Mesodermal cell (in vitro differentiated cells): ENCODE measurements around the gene OR6C76. TPM values are rescaled to one million over a fixed set of nuclear protein-coding genes. Genes with fewer than 3 reads are reported as not detected.
"Not testable (repeated sequence)": the region's sequence is repeated elsewhere in the genome, so short reads cannot be mapped to it uniquely, and the experiment has no call there.

ENCODE experiments used
- H3K27ac ChIP-seq: 2 replicates; pipeline ENCODE4 v1.7.0; 2013; ENCODE audit warnings: mild to moderate bottlenecking, low read depth, low read length, moderate library complexity; ENCODE audit not compliant: severe bottlenecking
- H3K36me3 ChIP-seq: 2 replicates; pipeline ENCODE4 v1.7.1; 2013; ENCODE audit warnings: mild to moderate bottlenecking, low read length, moderate library complexity; ENCODE audit not compliant: control insufficient read depth, insufficient read depth
- H3K4me1 ChIP-seq: one replicate; pipeline ENCODE4 v1.7.1; 2013; ENCODE audit warnings: mild to moderate bottlenecking, low read length; ENCODE audit not compliant: insufficient read depth, control insufficient read depth, poor library complexity, severe bottlenecking
- H3K4me3 ChIP-seq: 2 replicates; pipeline ENCODE4 v1.7.0; 2013; ENCODE audit warnings: low read length, control low read depth, mild to moderate bottlenecking; ENCODE audit not compliant: insufficient read depth, poor library complexity, severe bottlenecking; ENCODE audit errors: extremely low read depth
- H3K9me3 ChIP-seq: 2 replicates; pipeline ENCODE4 v1.7.1; 2013; ENCODE audit warnings: mild to moderate bottlenecking, low read length, moderate library complexity; ENCODE audit not compliant: control insufficient read depth
- WGBS, 2 experiments: methylation state at CpG; one replicate each; pipeline ENCODE4 v1.1.5; 2013; ENCODE audit warnings: missing lambda C conversion rate in 2 of 2; ENCODE audit not compliant: insufficient coverage in 2 of 2; 5-methylcytosine and 5-hydroxymethylcytosine counted together
- polyA plus RNA-seq, 2 experiments: library from polyadenylated mRNA; stranded (reverse); fragments of 50-300 nt; gene quantifications; one replicate each; pipeline ENCODE4 v1.2.3, GENCODE V29; 2013

Gene OR6C76
- not detected for polyA plus RNA-seq (2013, experiment 1 of 2)
- not detected for polyA plus RNA-seq (2013, experiment 2 of 2)

DNA sequence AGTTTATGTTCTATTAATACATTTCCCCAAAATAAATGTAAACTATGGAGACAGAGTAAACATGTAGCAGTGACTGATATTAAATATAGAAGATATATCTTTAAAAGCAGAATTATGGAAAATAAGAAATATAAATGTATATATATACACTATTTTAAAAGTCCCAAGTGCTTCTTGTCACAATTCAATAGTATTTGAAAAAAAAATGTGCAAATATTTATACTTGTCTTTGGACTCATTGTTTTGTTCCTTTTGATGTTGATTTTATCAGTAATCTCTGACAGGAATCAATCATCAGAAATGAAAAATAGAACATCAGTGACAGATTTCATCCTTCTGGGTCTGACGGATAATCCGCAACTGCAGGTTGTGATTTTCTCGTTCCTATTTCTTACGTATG is at the start of gene OR6C76:
Gene OR6C76 (plus strand): TSS at position 301 of the 400 bp plus-strand sequence. CDS start 0 bp downstream, at position 301.
- 89 to 92% methylated on average over 4 of the region's 4 CpGs for WGBS, 2 experiments
- Histone ChIP-seq H3K9me3 (no peaks in the 10 kb centered on the region), H3K27ac (no peak within 1 kb of the TSS), H3K36me3 (no peaks in the 10 kb centered on the region), H3K4me1 (no peaks in the 10 kb centered on the region), H3K4me3 (no peak within 1 kb of the TSS)

DNA sequence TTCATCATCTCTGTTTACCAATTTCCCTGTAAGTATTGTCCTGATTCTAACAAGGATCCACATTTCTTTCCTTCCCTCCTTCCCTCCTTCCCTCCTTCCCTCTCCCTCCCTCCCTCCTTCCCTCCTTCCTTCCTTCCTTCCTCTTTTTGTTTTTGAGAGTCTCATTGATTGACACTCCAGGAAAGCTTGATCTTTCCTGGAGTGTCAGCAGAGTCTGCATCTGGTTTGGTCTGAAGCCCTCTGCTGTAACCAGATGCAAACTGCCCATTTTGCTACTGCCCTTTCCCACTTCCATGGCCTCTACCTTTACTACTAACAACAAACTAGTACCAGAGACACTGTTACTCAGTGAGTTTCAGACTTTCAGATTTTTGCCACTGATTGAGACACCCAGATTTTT is 40.2 kb upstream of the OR6C76 start:
- H3K4me1 ChIP-seq, result no peaks in the 10 kb centered on the region
- H3K9me3 ChIP-seq, result no peaks in the 10 kb centered on the region
- H3K36me3 ChIP-seq, result no peaks in the 10 kb centered on the region
- H3K27ac ChIP-seq, result no peak overlapping the region
- H3K4me3 ChIP-seq, result no peak overlapping the region

GRCh38 chr12:55392032-55392795 is 33.8 kb upstream of the OR6C76 start:
- H3K9me3 ChIP-seq, result no peaks in the 10 kb centered on the region
- no peak overlapping the region for H3K27ac ChIP-seq
- 92 to 94% methylated on average over 17 to 23 of the region's 23 CpGs for WGBS, 2 experiments
- no peaks in the 10 kb centered on the region for H3K36me3 ChIP-seq
- no peak overlapping the region for H3K4me3 ChIP-seq
- no peaks in the 10 kb centered on the region for H3K4me1 ChIP-seq

- Histone ChIP-seq H3K4me1 (no peaks in the 10 kb centered on the region), H3K4me3 (no peak overlapping the region), H3K27ac (no peak overlapping the region), H3K9me3 (no peaks in the 10 kb centered on the region), H3K36me3 (no peaks in the 10 kb centered on the region)
- no CpG with 5 or more reads among the region's 1 CpG for WGBS, 2 experiments
Observed at GRCh38 chr12:55396326-55396725, 29.7 kb upstream of the OR6C76 start.

- Histone ChIP-seq H3K27ac (no peak within 1 kb of the TSS), H3K4me1 (no peaks in the 10 kb centered on the region), H3K4me3 (no peak within 1 kb of the TSS), H3K36me3 (no peaks in the 10 kb centered on the region), H3K9me3 (no peaks in the 10 kb centered on the region)
- no CpG with 5 or more reads among the region's 1 CpG for WGBS, 2 experiments
Observed at GRCh38 chr12:55400229-55400628, 25.8 kb upstream of the OR6C76 start, which contains the start of gene OR6C65. OR6C65 (plus strand) TSS chr12:55400529; CDS start chr12:55400529, 0 bp downstream.

- Histone ChIP-seq H3K4me1 (no peaks in the 10 kb centered on the region), H3K9me3 (no peaks in the 10 kb centered on the region), H3K4me3 (no peak overlapping the region), H3K27ac (no peak overlapping the region), H3K36me3 (no peaks in the 10 kb centered on the region)
- no CpG with 5 or more reads among the region's 1 CpG for WGBS, 2 experiments
Observed at GRCh38 chr12:55407866-55408265, 18.2 kb upstream of the OR6C76 start.

- not testable (repeated sequence) for H3K9me3 ChIP-seq, H3K27ac ChIP-seq, H3K4me3 ChIP-seq, H3K36me3 ChIP-seq, H3K4me1 ChIP-seq
- WGBS, 2 experiments, result 100% methylated on average over 1 of the region's 1 CpG; no CpG with 5 or more reads in 1 of the 2 experiments
Observed at GRCh38 chr12:55409133-55409532, 16.9 kb upstream of the OR6C76 start.

DNA sequence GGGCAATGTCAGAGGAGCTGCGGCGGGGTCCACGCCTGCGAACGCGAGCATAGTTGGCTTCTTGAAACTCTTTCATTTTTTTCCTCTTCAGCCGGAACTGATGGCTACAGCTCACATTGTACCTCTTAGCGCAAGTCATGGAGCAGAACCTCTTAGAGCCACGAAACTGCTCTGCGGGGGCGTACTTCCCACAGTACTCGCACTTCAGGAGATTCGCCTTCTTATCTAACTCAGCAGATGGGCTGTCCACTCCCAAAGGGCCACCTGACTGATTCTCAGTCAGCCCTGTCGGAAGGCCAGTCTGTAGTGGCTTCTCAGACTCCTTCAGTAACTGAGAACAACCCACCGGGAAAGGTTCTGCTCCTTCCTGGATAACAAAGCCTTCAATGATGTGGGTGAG is 13.9 kb upstream of the OR6C76 start:
- not testable (repeated sequence) for H3K4me1 ChIP-seq, H3K36me3 ChIP-seq, H3K9me3 ChIP-seq, H3K4me3 ChIP-seq, H3K27ac ChIP-seq
- 91 to 97% methylated on average over 8 of the region's 15 CpGs for WGBS, 2 experiments

GRCh38 chr12:55413498-55414388 is 12.3 kb upstream of the OR6C76 start:
- WGBS, 2 experiments, result 100% methylated on average over 1 of the region's 6 CpGs; no CpG with 5 or more reads in 1 of the 2 experiments
- not testable (repeated sequence) for H3K36me3 ChIP-seq, H3K9me3 ChIP-seq

DNA sequence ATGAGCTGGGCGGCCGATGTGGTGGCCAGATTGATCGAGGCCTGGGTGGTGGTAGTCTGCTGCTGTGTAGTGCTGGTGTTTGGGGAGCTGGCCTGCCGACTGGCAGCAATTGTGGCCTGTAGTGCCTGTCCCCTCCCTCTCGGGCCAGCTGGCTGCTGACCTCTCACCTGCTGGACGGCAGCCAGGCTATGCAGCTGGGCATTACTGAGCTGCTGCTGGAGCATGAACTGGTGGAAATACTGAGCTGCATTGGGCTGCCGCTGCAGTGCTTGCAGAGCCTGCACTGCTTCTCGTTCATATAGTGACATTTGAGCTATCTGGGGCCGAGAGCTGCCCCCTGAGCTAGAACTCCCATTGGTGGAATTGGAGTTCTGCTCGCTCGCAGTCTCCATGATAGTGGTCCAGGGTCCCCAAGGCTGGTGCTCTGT is 11.6 kb upstream of the OR6C76 start:
- not testable (repeated sequence) for H3K9me3 ChIP-seq, H3K27ac ChIP-seq, H3K36me3 ChIP-seq, H3K4me1 ChIP-seq, H3K4me3 ChIP-seq
- WGBS, 2 experiments, result 71 to 77% methylated on average over 4 to 5 of the region's 11 CpGs

More at GRCh38 chr12:55413498-55414388, 12.3 kb upstream of the OR6C76 start:
- not testable (repeated sequence) for H3K27ac ChIP-seq, H3K4me3 ChIP-seq, H3K4me1 ChIP-seq
